ENCODE measurements around the gene C2orf92. TPM values are rescaled to one million over a fixed set of nuclear protein-coding genes. Genes with fewer than 3 reads are reported as not detected.
"Not testable (repeated sequence)": the region's sequence is repeated elsewhere in the genome, so short reads cannot be mapped to it uniquely, and the experiment has no call there.

C2orf92 gene
- total RNA-seq, 1 experiment from 2014 or later = 11.2 TPM

- H4K20me1 ChIP-seq (ENCODE audit: insufficient read depth) = no peaks in the 10 kb centered on the region
- TF ChIP-seq EZH2 (IDR thresholded peaks at IDR 0.05; ENCODE audit: low read depth) = no peak
- no peak for TF ChIP-seq CTCF (conservative IDR thresholded peaks at IDR 0.05)
- H3F3A ChIP-seq (ENCODE audit: insufficient read depth, low read depth) = no peaks in the 10 kb centered on the region
- no peak for DNase-seq
- H3K27me3 ChIP-seq (ENCODE audit: insufficient read depth, low read depth) = no peaks in the 10 kb centered on the region
- H3K4me2 ChIP-seq = no peak overlapping the region
- H3K36me3 ChIP-seq (ENCODE audit: low read depth) = no peaks in the 10 kb centered on the region
- H3K27ac ChIP-seq = no peak overlapping the region
- ChIA-PET CTCF (interaction anchor here (0.6 kb wide), 1 partner anchor 26 kb away, joined by 4 read pairs; no protein-coding TSS in a partner anchor), POLR2A (ENCODE audit: unreplicated experiment) (no interaction called here)
- no peak overlapping the region for H3K4me3 ChIP-seq
- no TSS peak for BruUV-seq (replicated peaks)
- no peak overlapping the region for H2AFZ ChIP-seq
- H3K4me1 ChIP-seq (replicated peaks; ENCODE audit: insufficient read depth) = no peaks in the 10 kb centered on the region
- no peaks in the 10 kb centered on the region for H3K79me2 ChIP-seq (ENCODE audit: low read depth)
- H3K9me2 ChIP-seq (ENCODE audit: insufficient read depth) = no peaks in the 10 kb centered on the region
- intact Hi-C loops (cut with micrococcal nuclease; ENCODE audit: unreplicated experiment) = no loop called here
- no peaks in the 10 kb centered on the region for H3K9me3 ChIP-seq (ENCODE audit: insufficient read depth, low read depth)
Measured at GRCh38 chr2:97671526-97671925, 2.0 kb downstream of the C2orf92 start.

GRCh38 chr2:97672606-97673140 lies 3.2 kb downstream of the C2orf92 start:
- H2AFZ ChIP-seq; CTCF ChIA-PET; H3K4me2 ChIP-seq; H3K9me2 ChIP-seq (ENCODE audit: insufficient read depth); H3F3A ChIP-seq (ENCODE audit: insufficient read depth, low read depth); BruUV-seq (replicated peaks); H3K4me3 ChIP-seq; DNase-seq; POLR2A ChIA-PET (ENCODE audit: unreplicated experiment); H3K27me3 ChIP-seq (ENCODE audit: insufficient read depth, low read depth); H4K20me1 ChIP-seq (ENCODE audit: insufficient read depth); H3K27ac ChIP-seq; H3K36me3 ChIP-seq (ENCODE audit: low read depth); H3K4me1 ChIP-seq (replicated peaks; ENCODE audit: insufficient read depth); H3K9me3 ChIP-seq (ENCODE audit: insufficient read depth, low read depth); intact Hi-C loops (cut with micrococcal nuclease; ENCODE audit: unreplicated experiment); H3K79me2 ChIP-seq (ENCODE audit: low read depth): not testable (repeated sequence)

- TF ChIP-seq EZH2 (IDR thresholded peaks at IDR 0.05; ENCODE audit: low read depth) (no peak), CTCF (conservative IDR thresholded peaks at IDR 0.05) (no peak)
- Histone ChIP-seq H3K36me3 (ENCODE audit: low read depth) (no peaks in the 10 kb centered on the region), H3K9me2 (ENCODE audit: insufficient read depth) (no peaks in the 10 kb centered on the region), H4K20me1 (ENCODE audit: insufficient read depth) (no peaks in the 10 kb centered on the region), H3K27ac (no peak overlapping the region), H3K79me2 (ENCODE audit: low read depth) (no peaks in the 10 kb centered on the region), H3K4me2 (no peak overlapping the region), H3K9me3 (ENCODE audit: insufficient read depth, low read depth) (no peaks in the 10 kb centered on the region), H3K4me3 (no peak overlapping the region), H3K27me3 (ENCODE audit: insufficient read depth, low read depth) (no peaks in the 10 kb centered on the region), H3F3A (ENCODE audit: insufficient read depth, low read depth) (no peaks in the 10 kb centered on the region), H3K4me1 (replicated peaks; ENCODE audit: insufficient read depth) (no peaks in the 10 kb centered on the region), H2AFZ (no peak overlapping the region)
- CTCF ChIA-PET = no interaction called here
- POLR2A ChIA-PET (ENCODE audit: unreplicated experiment) = no interaction called here
- no peak for DNase-seq
- intact Hi-C loops (cut with micrococcal nuclease; ENCODE audit: unreplicated experiment) = no loop called here
- no TSS peak for BruUV-seq (replicated peaks)
Measured at GRCh38 chr2:97673182-97673914, 3.8 kb downstream of the C2orf92 start.

- Histone ChIP-seq H3K36me3 (ENCODE audit: low read depth) (no peaks in the 10 kb centered on the region), H2AFZ (no peak overlapping the region), H3K79me2 (ENCODE audit: low read depth) (no peaks in the 10 kb centered on the region), H3K27ac (no peak overlapping the region), H3F3A (ENCODE audit: insufficient read depth, low read depth) (no peaks in the 10 kb centered on the region), H4K20me1 (ENCODE audit: insufficient read depth) (no peaks in the 10 kb centered on the region), H3K4me1 (replicated peaks; ENCODE audit: insufficient read depth) (no peaks in the 10 kb centered on the region), H3K9me2 (ENCODE audit: insufficient read depth) (no peaks in the 10 kb centered on the region), H3K27me3 (ENCODE audit: insufficient read depth, low read depth) (no peaks in the 10 kb centered on the region), H3K4me2 (no peak overlapping the region), H3K9me3 (ENCODE audit: insufficient read depth, low read depth) (no peaks in the 10 kb centered on the region), H3K4me3 (no peak overlapping the region)
- POLR2A ChIA-PET (ENCODE audit: unreplicated experiment) = no interaction called here
- CTCF ChIA-PET = no interaction called here
- intact Hi-C loops (cut with micrococcal nuclease; ENCODE audit: unreplicated experiment) = no loop called here
- TF ChIP-seq EZH2 (IDR thresholded peaks at IDR 0.05; ENCODE audit: low read depth) = no peak
- TF ChIP-seq CTCF (conservative IDR thresholded peaks at IDR 0.05) = no peak
- no peak for DNase-seq
- BruUV-seq (replicated peaks) = no TSS peak
Measured at GRCh38 chr2:97673915-97674283, 4.4 kb downstream of the C2orf92 start.
